Keratinocyte (primary cell): ENCODE data around the gene CTIF.

Experiments
- EZH2 ChIP-seq: IDR thresholded peaks from one replicate; pipeline ENCODE4 v1.6.1; 2012; ENCODE audit warnings: inconsistent platforms, mild to moderate bottlenecking, low read length, moderate library complexity
- TF ChIP-seq, protein P1 (sequence below), 3 experiments: IDR thresholded peaks in 1 of 3; conservative IDR thresholded peaks in 1 of 3; optimal IDR thresholded peaks in 1 of 3; 2 replicates in 2 of 3; 3 replicates in 1 of 3; pipeline versions ENCODE3 to v1.5.1; 2011; ENCODE audit warnings: low read length in 3 of 3, mild to moderate bottlenecking in 3 of 3, moderate library complexity in 2 of 3, control low read depth in 1 of 3, inconsistent platforms in 1 of 3; ENCODE audit not compliant: insufficient read depth in 2 of 3; ENCODE audit errors: extremely low read depth in 1 of 3

DNA sequence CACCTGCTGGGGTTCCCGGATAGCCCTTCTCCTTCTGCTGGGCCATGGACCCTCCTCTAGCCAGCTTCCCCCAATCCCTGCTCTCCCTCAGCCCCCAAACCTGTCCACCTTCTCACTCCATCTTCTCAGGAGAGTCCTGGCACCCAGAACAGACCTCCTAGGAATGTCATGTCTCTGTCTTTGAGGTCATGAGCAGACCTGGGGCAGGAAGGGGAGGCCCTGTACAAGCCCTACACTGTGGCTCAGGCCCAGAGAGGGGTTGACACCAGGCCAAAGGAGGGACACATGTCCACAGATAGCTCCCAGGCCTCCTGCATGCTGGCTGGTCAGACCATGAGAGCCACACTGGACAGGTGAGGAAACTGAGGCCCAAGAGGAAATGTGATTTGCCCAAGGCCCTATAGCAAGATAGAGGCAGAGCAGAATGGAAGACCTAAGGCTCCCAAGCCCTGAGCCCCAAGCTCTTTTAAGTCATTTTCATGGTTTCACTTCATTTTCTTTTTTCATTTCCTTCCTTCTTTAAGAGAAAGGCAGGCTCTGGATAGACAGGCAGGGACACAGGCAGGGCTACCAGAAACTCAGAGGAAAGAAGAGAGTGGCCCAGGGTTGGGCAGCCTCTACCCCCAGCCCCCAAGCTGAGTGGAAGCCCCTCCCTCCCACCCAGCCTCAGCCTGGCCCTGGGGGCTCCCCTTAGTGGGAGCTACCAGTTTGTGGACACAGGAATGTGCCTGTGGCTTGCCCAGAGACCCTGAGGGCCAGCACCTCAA is 252.2 kb downstream of the CTIF start:
- TF ChIP-seq, protein P1, sequence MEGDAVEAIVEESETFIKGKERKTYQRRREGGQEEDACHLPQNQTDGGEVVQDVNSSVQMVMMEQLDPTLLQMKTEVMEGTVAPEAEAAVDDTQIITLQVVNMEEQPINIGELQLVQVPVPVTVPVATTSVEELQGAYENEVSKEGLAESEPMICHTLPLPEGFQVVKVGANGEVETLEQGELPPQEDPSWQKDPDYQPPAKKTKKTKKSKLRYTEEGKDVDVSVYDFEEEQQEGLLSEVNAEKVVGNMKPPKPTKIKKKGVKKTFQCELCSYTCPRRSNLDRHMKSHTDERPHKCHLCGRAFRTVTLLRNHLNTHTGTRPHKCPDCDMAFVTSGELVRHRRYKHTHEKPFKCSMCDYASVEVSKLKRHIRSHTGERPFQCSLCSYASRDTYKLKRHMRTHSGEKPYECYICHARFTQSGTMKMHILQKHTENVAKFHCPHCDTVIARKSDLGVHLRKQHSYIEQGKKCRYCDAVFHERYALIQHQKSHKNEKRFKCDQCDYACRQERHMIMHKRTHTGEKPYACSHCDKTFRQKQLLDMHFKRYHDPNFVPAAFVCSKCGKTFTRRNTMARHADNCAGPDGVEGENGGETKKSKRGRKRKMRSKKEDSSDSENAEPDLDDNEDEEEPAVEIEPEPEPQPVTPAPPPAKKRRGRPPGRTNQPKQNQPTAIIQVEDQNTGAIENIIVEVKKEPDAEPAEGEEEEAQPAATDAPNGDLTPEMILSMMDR (optimal IDR thresholded peaks at IDR 0.05 in 1 of 3, IDR thresholded peaks at IDR 0.05 in 1 of 3, conservative IDR thresholded peaks at IDR 0.05 in 1 of 3; ENCODE audit: extremely low read depth in 1 of 3, insufficient read depth in 2 of 3, low read length in 3 of 3), result no peak
- no peak for TF ChIP-seq EZH2
